Activated naive CD8-positive, alpha-beta T cell treated with anti-CD3 and anti-CD28 coated beads, Interleukin-2, amount 50 U/mL, for 24 hours (primary cell): ENCODE results near the gene RACK1.

ENCODE experiments used
- ATAC-seq: fragments of 150-1000 bp; cut with Tn5 transposase; one replicate; pipeline ENCODE4 v1.10.0; 2021
- DNase-seq: peaks from one replicate; pipeline ENCODE4 v3.0.0; 2021
- H3K27ac Mint-ChIP-seq: one replicate; pipeline ENCODE4 v1.8.0; 2021; ENCODE audit warnings: mild to moderate bottlenecking, mixed read lengths
- H3K27me3 Mint-ChIP-seq: one replicate; pipeline ENCODE4 v1.8.0; 2021; ENCODE audit warnings: mixed read lengths
- H3K36me3 Mint-ChIP-seq: one replicate; pipeline ENCODE4 v1.8.0; 2021; ENCODE audit warnings: low read depth, mixed read lengths
- H3K4me1 Mint-ChIP-seq: one replicate; pipeline ENCODE4 v1.8.0; 2021; ENCODE audit warnings: mixed read lengths
- H3K4me3 Mint-ChIP-seq: one replicate; pipeline ENCODE4 v1.8.0; 2021; ENCODE audit warnings: mild to moderate bottlenecking, moderate library complexity, mixed read lengths
- H3K9me3 Mint-ChIP-seq: one replicate; pipeline ENCODE4 v1.8.0; 2021; ENCODE audit warnings: mixed read lengths

Gene RACK1

GRCh38 chr5:181233088-181233800, 10.5 kb downstream of the RACK1 start:
- Mint-ChIP-seq H3K9me3 (no peaks in the 10 kb centered on the region), H3K36me3 (peaks cover 51% of the 10 kb centered on the region), H3K27me3 (no peaks in the 10 kb centered on the region), H3K27ac (peak overlapping the region; percentile 75), H3K4me1 (peaks cover 23% of the 10 kb centered on the region), H3K4me3 (no peak overlapping the region)
- DNase-seq (no peak), ATAC-seq (no peak)

GRCh38 chr5:181232593-181232992, 11.1 kb downstream of the RACK1 start:
- peaks cover 20% of the 10 kb centered on the region for H3K4me1 Mint-ChIP-seq
- DNase-seq (no peak), ATAC-seq (no peak)
- H3K36me3 Mint-ChIP-seq = peaks cover 44% of the 10 kb centered on the region
- H3K9me3 Mint-ChIP-seq = no peaks in the 10 kb centered on the region
- H3K4me3 Mint-ChIP-seq = no peak overlapping the region
- no peaks in the 10 kb centered on the region for H3K27me3 Mint-ChIP-seq
- H3K27ac Mint-ChIP-seq = peak overlapping the region; percentile 75

GRCh38 chr5:181231432-181231831, 12.3 kb downstream of the RACK1 start:
- H3K27me3 Mint-ChIP-seq = no peaks in the 10 kb centered on the region
- no peak overlapping the region for H3K4me3 Mint-ChIP-seq
- H3K36me3 Mint-ChIP-seq = peaks cover 37% of the 10 kb centered on the region
- DNase-seq (no peak), ATAC-seq (peak; percentile 17)
- peaks cover 22% of the 10 kb centered on the region for H3K4me1 Mint-ChIP-seq
- no peak overlapping the region for H3K27ac Mint-ChIP-seq
- H3K9me3 Mint-ChIP-seq = no peaks in the 10 kb centered on the region

- no peak overlapping the region for H3K4me3 Mint-ChIP-seq
- H3K4me1 Mint-ChIP-seq = peaks cover 27% of the 10 kb centered on the region
- DNase-seq (no peak), ATAC-seq (no peak)
- H3K27me3 Mint-ChIP-seq = no peaks in the 10 kb centered on the region
- no peak overlapping the region for H3K27ac Mint-ChIP-seq
- no peaks in the 10 kb centered on the region for H3K9me3 Mint-ChIP-seq
- peaks cover 32% of the 10 kb centered on the region for H3K36me3 Mint-ChIP-seq
Measured at GRCh38 chr5:181230551-181230950, 13.2 kb downstream of the RACK1 start.

- no peak overlapping the region for H3K4me3 Mint-ChIP-seq
- ATAC-seq (no peak), DNase-seq (no peak)
- peaks cover 27% of the 10 kb centered on the region for H3K36me3 Mint-ChIP-seq
- peaks cover 29% of the 10 kb centered on the region for H3K4me1 Mint-ChIP-seq
- no peaks in the 10 kb centered on the region for H3K9me3 Mint-ChIP-seq
- H3K27ac Mint-ChIP-seq = peak overlapping the region; percentile 2
- no peaks in the 10 kb centered on the region for H3K27me3 Mint-ChIP-seq
Measured at GRCh38 chr5:181229996-181230395, 13.7 kb downstream of the RACK1 start.

GRCh38 chr5:181224390-181225229, 19.1 kb downstream of the RACK1 start:
- Mint-ChIP-seq H3K4me1 (peaks cover 64% of the 10 kb centered on the region), H3K27me3 (peaks cover 6% of the 10 kb centered on the region), H3K27ac (peak overlapping the region; percentile 96), H3K36me3 (peaks cover 18% of the 10 kb centered on the region), H3K4me3 (peak overlapping the region; percentile 97), H3K9me3 (no peaks in the 10 kb centered on the region)
- ATAC-seq (no peak), DNase-seq (peak; percentile 48)

GRCh38 chr5:181223729-181224389, 19.8 kb downstream of the RACK1 start:
- Mint-ChIP-seq H3K27ac (peak overlapping the region; percentile 96), H3K27me3 (peaks cover 6% of the 10 kb centered on the region), H3K9me3 (no peaks in the 10 kb centered on the region), H3K36me3 (peaks cover 14% of the 10 kb centered on the region), H3K4me3 (peak overlapping the region; percentile 97), H3K4me1 (peaks cover 61% of the 10 kb centered on the region)
- DNase-seq = peak; percentile 66
- ATAC-seq = peak; percentile 0

GRCh38 chr5:181223058-181223728, 20.5 kb downstream of the RACK1 start, which contains the start of gene TRIM41:
Gene TRIM41, plus strand, starts transcription at chr5:181223281. Its CDS starts 719 bp downstream, at chr5:181224000.
- H3K4me3 Mint-ChIP-seq = peak within 1 kb of the TSS; percentile 97
- H3K36me3 Mint-ChIP-seq = peaks cover 15% of the 10 kb centered on the region
- H3K9me3 Mint-ChIP-seq = no peaks in the 10 kb centered on the region
- DNase-seq (peak; percentile 99), ATAC-seq (peak; percentile 47)
- H3K27ac Mint-ChIP-seq = peak within 1 kb of the TSS; percentile 96
- H3K4me1 Mint-ChIP-seq = peaks cover 65% of the 10 kb centered on the region
- H3K27me3 Mint-ChIP-seq = peaks cover 6% of the 10 kb centered on the region

GRCh38 chr5:181222630-181223057, 21.1 kb downstream of the RACK1 start:
- Mint-ChIP-seq H3K4me3 (peak overlapping the region; percentile 97), H3K4me1 (peaks cover 71% of the 10 kb centered on the region), H3K27me3 (peaks cover 9% of the 10 kb centered on the region), H3K9me3 (no peaks in the 10 kb centered on the region), H3K36me3 (peaks cover 17% of the 10 kb centered on the region), H3K27ac (peak overlapping the region; percentile 96)
- no peak for DNase-seq
- ATAC-seq = no peak

- Mint-ChIP-seq H3K4me1 (peaks cover 77% of the 10 kb centered on the region), H3K36me3 (peaks cover 16% of the 10 kb centered on the region), H3K27me3 (peaks cover 11% of the 10 kb centered on the region), H3K27ac (peak overlapping the region; percentile 96), H3K9me3 (no peaks in the 10 kb centered on the region), H3K4me3 (peak overlapping the region; percentile 97)
- DNase-seq = peak; percentile 97
- peak; percentile 62 for ATAC-seq
Measured at GRCh38 chr5:181221792-181222629, 21.7 kb downstream of the RACK1 start.

- DNase-seq (peak; percentile 66), ATAC-seq (no peak)
- Mint-ChIP-seq H3K36me3 (peaks cover 11% of the 10 kb centered on the region), H3K27me3 (peaks cover 11% of the 10 kb centered on the region), H3K9me3 (no peaks in the 10 kb centered on the region), H3K27ac (peak overlapping the region; percentile 96), H3K4me1 (peaks cover 78% of the 10 kb centered on the region), H3K4me3 (peak overlapping the region; percentile 97)
Measured at GRCh38 chr5:181221105-181221791, 22.5 kb downstream of the RACK1 start.

GRCh38 chr5:181220178-181220515, 23.6 kb downstream of the RACK1 start:
- no peak for ATAC-seq
- H3K27me3 Mint-ChIP-seq = peaks cover 11% of the 10 kb centered on the region
- peaks cover 9% of the 10 kb centered on the region for H3K36me3 Mint-ChIP-seq

More at GRCh38 chr5:181220178-181220515, 23.6 kb downstream of the RACK1 start:
- peaks cover 70% of the 10 kb centered on the region for H3K4me1 Mint-ChIP-seq
- no peaks in the 10 kb centered on the region for H3K9me3 Mint-ChIP-seq
- peak overlapping the region; percentile 11 for H3K4me3 Mint-ChIP-seq
- no peak overlapping the region for H3K27ac Mint-ChIP-seq
- no peak for DNase-seq
